ENCODE results near the gene AMOTL1.
"Not testable (repeated sequence)": the region's sequence is repeated elsewhere in the genome, so short reads cannot be mapped to it uniquely, and the experiment has no call there.

AMOTL1 gene

DNA sequence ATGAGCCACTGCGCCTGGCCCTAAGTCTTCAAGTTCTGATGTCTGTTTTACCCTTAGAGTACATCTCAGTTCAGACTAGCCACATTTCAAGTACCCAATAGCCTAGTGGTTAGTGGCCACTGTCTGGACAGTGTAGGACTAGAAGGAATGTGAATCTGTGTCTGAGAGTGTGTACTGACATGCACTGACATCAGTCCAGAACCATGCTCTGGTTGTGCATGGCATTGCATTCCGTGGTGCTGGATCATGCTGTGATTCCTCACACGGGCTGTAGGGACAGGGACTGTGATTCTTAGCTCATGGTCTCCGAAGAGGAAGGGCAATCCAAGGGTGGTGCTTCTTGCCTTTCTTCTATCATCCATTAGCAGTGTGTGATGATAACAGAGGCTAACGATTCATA is 41.1 kb downstream of the AMOTL1 start:
- no peaks in the 10 kb centered on the region for H3K4me1 Mint-ChIP-seq
- ATAC-seq (no peak), DNase-seq (ENCODE audit: low spot score in 2 of 2) (peak in 1 of 2 donors; percentile 23)
- no peak overlapping the region for H3K27ac Mint-ChIP-seq
- no peaks in the 10 kb centered on the region for H3K36me3 Mint-ChIP-seq
- H3K4me3 Mint-ChIP-seq, result no peak overlapping the region
- no peaks in the 10 kb centered on the region for H3K9me3 Mint-ChIP-seq

DNA sequence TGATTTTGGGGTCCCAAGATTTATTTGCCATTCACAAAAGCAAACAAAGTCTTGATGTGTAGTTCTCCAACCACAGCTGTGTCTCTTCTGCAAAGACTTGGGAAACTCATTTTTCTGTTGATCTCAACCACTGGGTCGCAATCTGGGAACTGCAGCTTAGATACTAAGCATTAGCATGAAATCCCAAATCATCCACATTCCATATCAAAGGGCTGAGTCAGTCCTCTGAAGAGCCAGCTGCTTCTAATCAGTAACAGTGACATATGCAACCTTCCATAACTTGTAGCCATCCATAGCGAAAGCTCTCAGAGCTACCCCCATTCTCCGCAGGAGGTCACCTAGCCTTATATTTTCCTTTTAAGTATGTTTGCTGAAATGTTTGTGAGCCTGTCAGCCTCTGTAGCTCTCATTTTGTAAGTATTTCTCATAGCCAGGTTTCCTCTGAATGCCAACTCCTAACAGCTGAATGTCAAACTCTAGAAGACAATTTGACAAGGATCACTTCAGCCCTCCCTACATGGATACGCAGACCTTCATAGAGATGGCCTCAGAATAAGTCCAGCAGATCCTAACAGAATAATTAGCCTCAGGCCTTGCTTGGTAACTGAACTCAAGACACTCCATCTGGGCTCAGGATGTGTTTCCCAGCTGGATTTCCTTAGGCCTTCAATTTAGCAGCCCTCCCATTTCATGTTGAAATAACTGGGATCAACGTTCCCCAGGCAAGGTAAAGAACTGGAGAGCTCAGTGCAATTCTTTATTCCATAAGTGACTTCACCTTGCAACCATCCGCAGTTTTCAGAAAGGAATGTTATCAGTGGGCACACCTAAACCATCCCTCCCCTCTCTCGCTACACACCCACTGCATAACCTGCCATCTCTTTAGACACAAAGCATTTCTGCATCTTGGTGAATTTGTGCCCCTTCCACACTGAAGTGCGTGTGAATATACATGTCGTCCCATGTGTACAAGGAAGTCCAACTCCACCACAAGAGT is 44.9 kb downstream of the AMOTL1 start:
- H3K9me3 Mint-ChIP-seq; H3K27ac Mint-ChIP-seq; DNase-seq (ENCODE audit: low spot score in 2 of 2); ATAC-seq; H3K4me3 Mint-ChIP-seq; H3K4me1 Mint-ChIP-seq; H3K36me3 Mint-ChIP-seq: not testable (repeated sequence)

- ATAC-seq (no peak), DNase-seq (ENCODE audit: low spot score in 2 of 2) (no peak)
- Mint-ChIP-seq H3K36me3 (no peaks in the 10 kb centered on the region), H3K4me1 (no peaks in the 10 kb centered on the region), H3K27ac (no peak overlapping the region), H3K4me3 (no peak overlapping the region), H3K9me3 (no peaks in the 10 kb centered on the region)
Observed at GRCh38 chr11:94814272-94814976, 46.3 kb downstream of the AMOTL1 start.

DNA sequence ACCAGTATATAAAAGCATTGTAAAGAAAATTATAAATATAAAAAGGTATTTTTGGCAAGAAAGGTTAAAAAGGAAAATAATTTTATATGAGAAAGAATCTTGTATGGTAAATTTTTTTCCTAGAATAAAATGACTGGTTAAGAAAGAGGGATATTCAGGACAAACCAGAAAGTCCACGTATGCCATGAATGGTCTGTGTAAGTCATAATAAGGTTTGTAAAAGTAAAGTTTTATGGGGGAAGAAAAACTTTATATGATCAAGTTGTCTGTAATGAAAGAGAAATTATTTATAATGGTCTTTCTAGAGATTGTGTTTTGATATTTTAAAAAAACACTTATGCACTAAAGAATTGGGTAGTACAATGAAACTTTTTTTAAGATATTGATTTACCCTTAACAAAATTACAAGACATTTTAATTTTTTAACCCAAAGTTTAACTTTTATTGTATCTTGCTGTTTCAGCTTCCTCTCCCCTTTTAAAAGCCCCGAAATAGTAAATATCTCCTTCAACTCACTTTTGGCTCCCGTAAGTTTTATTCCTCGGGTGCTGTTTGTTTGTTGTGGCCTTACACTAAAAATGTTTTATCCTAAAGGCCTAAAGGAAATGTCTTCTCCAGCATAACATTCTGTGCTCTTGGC is 47.7 kb downstream of the AMOTL1 start:
- Mint-ChIP-seq H3K9me3 (no peaks in the 10 kb centered on the region), H3K36me3 (no peaks in the 10 kb centered on the region), H3K4me3 (no peak overlapping the region), H3K4me1 (no peaks in the 10 kb centered on the region), H3K27ac (no peak overlapping the region)
- no peak for DNase-seq (ENCODE audit: low spot score in 2 of 2)
- ATAC-seq, result no peak

DNA sequence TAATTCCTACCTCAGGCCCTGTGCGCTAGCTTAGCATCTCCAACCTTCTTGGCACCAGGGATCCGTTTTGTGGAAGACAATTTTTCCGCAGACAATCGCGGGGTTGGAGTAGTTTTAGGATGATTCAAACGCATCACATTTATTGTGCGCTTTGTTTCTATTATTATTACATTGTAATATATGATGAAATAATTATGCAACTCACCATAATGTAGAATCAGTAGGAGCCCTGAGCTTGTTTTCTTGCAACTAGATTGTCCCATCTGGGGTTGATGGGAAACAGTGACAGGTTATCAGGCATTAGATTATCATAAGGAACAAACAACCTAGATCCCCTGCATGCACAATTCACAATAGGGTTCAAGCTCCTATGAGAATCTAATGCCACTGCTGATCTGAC is 52.3 kb downstream of the AMOTL1 start:
- no peak overlapping the region for H3K27ac Mint-ChIP-seq
- DNase-seq (ENCODE audit: low spot score in 2 of 2) (no peak), ATAC-seq (no peak)
- no peaks in the 10 kb centered on the region for H3K4me1 Mint-ChIP-seq
- H3K9me3 Mint-ChIP-seq, result no peaks in the 10 kb centered on the region
- H3K4me3 Mint-ChIP-seq, result no peak overlapping the region
- no peaks in the 10 kb centered on the region for H3K36me3 Mint-ChIP-seq

DNA sequence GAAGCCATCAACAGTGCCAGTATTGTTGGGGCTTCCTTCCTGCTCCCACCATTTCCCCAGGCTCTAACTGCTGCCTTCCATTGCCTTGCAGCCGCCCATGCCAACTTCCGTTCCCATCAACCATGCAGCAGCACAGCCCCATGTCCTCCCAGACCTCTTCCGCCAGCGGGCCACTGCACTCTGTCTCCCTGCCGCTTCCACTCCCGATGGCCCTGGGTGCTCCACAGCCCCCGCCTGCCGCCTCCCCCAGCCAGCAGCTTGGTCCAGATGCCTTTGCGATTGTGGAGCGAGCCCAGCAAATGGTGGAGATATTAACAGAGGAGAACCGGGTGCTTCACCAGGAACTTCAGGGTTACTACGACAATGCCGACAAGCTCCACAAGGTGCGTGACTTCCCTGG is 53.3 kb downstream of the AMOTL1 start:
- Mint-ChIP-seq H3K27ac (no peak overlapping the region), H3K9me3 (no peaks in the 10 kb centered on the region), H3K4me1 (no peaks in the 10 kb centered on the region), H3K4me3 (no peak overlapping the region), H3K36me3 (no peaks in the 10 kb centered on the region)
- DNase-seq (ENCODE audit: low spot score in 2 of 2) (no peak), ATAC-seq (peak; percentile 27)

DNA sequence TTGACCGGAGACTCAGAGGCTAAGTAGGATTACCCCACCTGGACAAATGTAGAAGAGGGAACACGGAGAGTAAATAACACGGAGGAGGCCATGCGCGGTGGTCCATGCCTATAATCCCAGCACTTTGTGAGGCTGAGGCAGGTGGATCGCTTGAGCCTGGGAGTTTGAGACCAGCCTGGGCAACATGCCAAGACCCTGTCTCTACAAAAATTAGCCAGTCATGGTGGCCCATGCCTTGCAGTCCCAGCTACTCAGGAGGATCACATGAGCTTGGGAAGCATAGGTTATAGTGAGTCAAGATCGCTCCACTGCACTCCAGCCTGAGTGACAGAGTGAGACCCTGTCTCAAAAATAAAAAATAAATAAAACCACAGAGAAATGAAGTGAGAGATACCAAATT is 53.9 kb downstream of the AMOTL1 start:
- no peaks in the 10 kb centered on the region for H3K36me3 Mint-ChIP-seq
- H3K9me3 Mint-ChIP-seq, result no peaks in the 10 kb centered on the region
- H3K27ac Mint-ChIP-seq, result no peak overlapping the region
- no peak for DNase-seq (ENCODE audit: low spot score in 2 of 2)
- H3K4me1 Mint-ChIP-seq, result no peaks in the 10 kb centered on the region
- no peak overlapping the region for H3K4me3 Mint-ChIP-seq
- no peak for ATAC-seq

GRCh38 chr11:94823102-94823732 is 55.1 kb downstream of the AMOTL1 start:
- no peaks in the 10 kb centered on the region for H3K36me3 Mint-ChIP-seq
- ATAC-seq (no peak), DNase-seq (ENCODE audit: low spot score in 2 of 2) (no peak)
- H3K4me3 Mint-ChIP-seq, result no peak overlapping the region
- no peaks in the 10 kb centered on the region for H3K9me3 Mint-ChIP-seq
- H3K27ac Mint-ChIP-seq, result no peak overlapping the region
- no peaks in the 10 kb centered on the region for H3K4me1 Mint-ChIP-seq

DNA sequence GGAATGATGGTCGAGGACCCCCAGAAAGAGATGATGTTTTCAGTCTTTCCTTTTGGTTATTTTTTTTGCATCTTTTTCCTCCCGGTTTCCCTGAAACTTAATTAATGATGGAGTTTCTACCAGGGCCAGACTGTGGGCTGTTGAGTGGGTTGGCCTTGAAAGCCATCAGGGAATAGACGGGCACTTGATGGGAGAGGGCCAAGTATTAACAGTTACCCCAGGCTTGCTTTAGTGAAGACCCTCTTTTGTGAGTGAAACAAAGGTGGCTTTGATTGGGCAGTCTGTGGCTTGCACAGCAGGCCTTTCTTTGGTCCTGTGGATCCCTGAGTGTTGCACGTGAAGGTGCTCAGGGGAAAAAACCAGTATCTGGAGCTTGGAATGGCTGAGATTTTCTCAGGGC is 56.9 kb downstream of the AMOTL1 start:
- DNase-seq (ENCODE audit: low spot score in 2 of 2), result no peak
- no peak for ATAC-seq
- no peaks in the 10 kb centered on the region for H3K36me3 Mint-ChIP-seq
- H3K9me3 Mint-ChIP-seq, result no peaks in the 10 kb centered on the region
- no peak overlapping the region for H3K4me3 Mint-ChIP-seq
- H3K4me1 Mint-ChIP-seq, result no peaks in the 10 kb centered on the region
- H3K27ac Mint-ChIP-seq, result no peak overlapping the region

DNA sequence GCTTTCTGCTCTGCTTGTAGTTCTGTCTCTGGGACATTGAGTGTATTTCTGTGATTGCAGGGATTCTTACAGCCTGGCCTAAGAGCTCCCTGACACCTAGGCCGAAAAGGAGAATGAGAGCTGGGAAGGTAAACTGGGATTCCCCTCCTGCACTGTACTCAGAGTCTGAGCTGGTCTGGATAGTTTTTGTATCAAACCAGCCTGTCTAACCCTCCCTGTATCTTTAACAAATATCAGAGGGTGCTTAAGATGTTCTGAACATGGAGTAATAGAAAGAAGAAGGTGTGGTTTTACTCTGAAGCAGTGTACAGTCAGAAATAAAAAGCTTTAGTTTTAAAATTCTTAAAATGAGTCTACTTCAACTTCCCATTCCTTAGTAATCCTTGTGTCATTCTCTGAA is 57.3 kb downstream of the AMOTL1 start:
- Mint-ChIP-seq H3K27ac (no peak overlapping the region), H3K4me1 (no peaks in the 10 kb centered on the region), H3K9me3 (no peaks in the 10 kb centered on the region), H3K4me3 (no peak overlapping the region), H3K36me3 (no peaks in the 10 kb centered on the region)
- DNase-seq (ENCODE audit: low spot score in 2 of 2) (no peak), ATAC-seq (no peak)

- Mint-ChIP-seq H3K27ac (no peak overlapping the region), H3K4me3 (no peak overlapping the region), H3K36me3 (no peaks in the 10 kb centered on the region), H3K4me1 (no peaks in the 10 kb centered on the region), H3K9me3 (no peaks in the 10 kb centered on the region)
- no peak for DNase-seq (ENCODE audit: low spot score in 2 of 2)
- no peak for ATAC-seq
Observed at GRCh38 chr11:94826415-94826814, 58.3 kb downstream of the AMOTL1 start.

GRCh38 chr11:94828088-94828487 is 59.9 kb downstream of the AMOTL1 start:
- DNase-seq (ENCODE audit: low spot score in 2 of 2) (no peak), ATAC-seq (no peak)
- Mint-ChIP-seq H3K36me3 (no peaks in the 10 kb centered on the region), H3K4me1 (no peaks in the 10 kb centered on the region), H3K27ac (no peak overlapping the region), H3K4me3 (no peak overlapping the region), H3K9me3 (no peaks in the 10 kb centered on the region)

DNA sequence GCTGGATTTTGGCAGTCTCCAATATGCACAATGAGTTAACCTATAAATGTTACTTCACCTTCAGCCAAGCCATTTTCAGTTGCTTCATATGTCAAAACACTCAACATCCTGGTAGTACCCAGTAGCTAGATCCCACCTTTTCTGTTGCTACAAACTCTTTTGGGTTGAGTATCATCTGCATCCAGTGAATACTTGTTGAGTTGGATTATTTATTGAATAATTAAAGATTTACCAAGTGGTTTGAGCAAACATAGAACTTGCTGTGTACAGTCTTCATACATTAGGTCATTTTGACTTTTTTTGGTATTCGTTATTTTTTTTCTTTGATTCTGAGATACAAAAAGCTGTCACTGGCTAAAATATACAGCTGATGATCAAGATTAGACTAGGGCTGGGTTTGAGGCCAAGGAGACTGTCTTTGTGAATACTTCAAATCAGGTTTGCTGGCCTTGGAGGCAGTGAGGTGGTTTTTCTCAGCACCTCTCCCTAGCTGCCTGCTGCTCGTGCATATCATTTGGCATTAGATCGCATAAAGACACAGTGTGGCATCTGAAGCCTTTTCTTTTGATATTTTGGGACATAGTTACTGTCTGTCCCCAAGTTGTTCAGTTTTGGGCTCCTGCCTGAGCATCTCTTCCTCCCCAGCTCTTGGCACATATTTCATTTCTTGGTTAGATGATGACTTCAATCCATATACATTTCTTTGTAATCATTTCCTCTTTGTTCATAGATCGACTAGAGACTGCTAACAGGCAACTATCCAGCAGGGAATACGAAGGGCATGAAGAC is 62.8 kb downstream of the AMOTL1 start:
- Mint-ChIP-seq H3K4me1 (no peaks in the 10 kb centered on the region), H3K9me3 (no peaks in the 10 kb centered on the region), H3K4me3 (no peak overlapping the region), H3K27ac (no peak overlapping the region), H3K36me3 (no peaks in the 10 kb centered on the region)
- DNase-seq (ENCODE audit: low spot score in 2 of 2) (no peak), ATAC-seq (no peak)

GRCh38 chr11:94831529-94831928 is 63.4 kb downstream of the AMOTL1 start:
- H3K4me1 Mint-ChIP-seq, result no peaks in the 10 kb centered on the region
- no peak overlapping the region for H3K4me3 Mint-ChIP-seq
- no peak for DNase-seq (ENCODE audit: low spot score in 2 of 2)
- H3K9me3 Mint-ChIP-seq, result no peaks in the 10 kb centered on the region
- H3K36me3 Mint-ChIP-seq, result no peaks in the 10 kb centered on the region
- no peak overlapping the region for H3K27ac Mint-ChIP-seq
- no peak for ATAC-seq

All from stimulated activated effector memory CD8-positive, alpha-beta T cell treated with anti-CD3 and anti-CD28 coated beads, Interleukin-12 subunit alpha, Interleukin-12 subunit beta, amount 100 ng/mL, for 72 hours (primary cell).